22Rv1 (cell line): ENCODE measurements around the gene IPPK.
"Not testable (repeated sequence)": the region's sequence is repeated elsewhere in the genome, so short reads cannot be mapped to it uniquely, and the experiment has no call there.

Experiments
- H3K27ac ChIP-seq: fragments of 450-650 bp; 2 replicates; pipeline ENCODE4 v1.5.1; 2017
- ZFX ChIP-seq: fragments of 450-650 bp; IDR thresholded peaks from 2 replicates; pipeline ENCODE4 v1.6.1; 2017; ENCODE audit warnings: antibody characterized with exemption, borderline replicate concordance
- TF ChIP-seq, protein P1 (sequence below): fragments of 450-650 bp; IDR thresholded peaks from 2 replicates; pipeline ENCODE4 v1.5.1; 2017; ENCODE audit warnings: mild to moderate bottlenecking

The IPPK gene

GRCh38 chr9:92592946-92593861, 76.7 kb downstream of the IPPK start:
- H3K27ac ChIP-seq: no peak overlapping the region
- TF ChIP-seq ZFX: no peak
- TF ChIP-seq, protein P1, sequence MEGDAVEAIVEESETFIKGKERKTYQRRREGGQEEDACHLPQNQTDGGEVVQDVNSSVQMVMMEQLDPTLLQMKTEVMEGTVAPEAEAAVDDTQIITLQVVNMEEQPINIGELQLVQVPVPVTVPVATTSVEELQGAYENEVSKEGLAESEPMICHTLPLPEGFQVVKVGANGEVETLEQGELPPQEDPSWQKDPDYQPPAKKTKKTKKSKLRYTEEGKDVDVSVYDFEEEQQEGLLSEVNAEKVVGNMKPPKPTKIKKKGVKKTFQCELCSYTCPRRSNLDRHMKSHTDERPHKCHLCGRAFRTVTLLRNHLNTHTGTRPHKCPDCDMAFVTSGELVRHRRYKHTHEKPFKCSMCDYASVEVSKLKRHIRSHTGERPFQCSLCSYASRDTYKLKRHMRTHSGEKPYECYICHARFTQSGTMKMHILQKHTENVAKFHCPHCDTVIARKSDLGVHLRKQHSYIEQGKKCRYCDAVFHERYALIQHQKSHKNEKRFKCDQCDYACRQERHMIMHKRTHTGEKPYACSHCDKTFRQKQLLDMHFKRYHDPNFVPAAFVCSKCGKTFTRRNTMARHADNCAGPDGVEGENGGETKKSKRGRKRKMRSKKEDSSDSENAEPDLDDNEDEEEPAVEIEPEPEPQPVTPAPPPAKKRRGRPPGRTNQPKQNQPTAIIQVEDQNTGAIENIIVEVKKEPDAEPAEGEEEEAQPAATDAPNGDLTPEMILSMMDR: no peak

DNA sequence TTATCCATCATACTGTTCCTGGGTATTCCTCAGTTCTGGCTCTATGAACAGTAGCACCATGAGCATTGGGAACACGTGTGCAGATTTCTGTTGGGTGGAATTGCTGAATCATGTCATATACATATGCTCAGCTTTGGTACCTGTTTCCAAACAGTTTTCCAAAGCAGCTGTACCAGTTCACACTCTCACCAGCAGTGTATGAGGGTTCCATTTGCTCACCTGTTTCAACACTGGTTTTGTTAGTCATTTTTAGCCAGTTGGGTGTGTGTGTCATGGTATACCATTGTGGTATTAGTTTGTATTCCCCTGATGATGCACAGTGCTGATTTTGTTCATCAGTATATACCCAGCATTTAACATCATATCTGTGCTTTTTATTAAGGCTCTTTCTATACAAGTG, 77.4 kb downstream of the IPPK start:
- TF ChIP-seq, protein P1: no peak
- no peak for TF ChIP-seq ZFX
- H3K27ac ChIP-seq: no peak overlapping the region

DNA sequence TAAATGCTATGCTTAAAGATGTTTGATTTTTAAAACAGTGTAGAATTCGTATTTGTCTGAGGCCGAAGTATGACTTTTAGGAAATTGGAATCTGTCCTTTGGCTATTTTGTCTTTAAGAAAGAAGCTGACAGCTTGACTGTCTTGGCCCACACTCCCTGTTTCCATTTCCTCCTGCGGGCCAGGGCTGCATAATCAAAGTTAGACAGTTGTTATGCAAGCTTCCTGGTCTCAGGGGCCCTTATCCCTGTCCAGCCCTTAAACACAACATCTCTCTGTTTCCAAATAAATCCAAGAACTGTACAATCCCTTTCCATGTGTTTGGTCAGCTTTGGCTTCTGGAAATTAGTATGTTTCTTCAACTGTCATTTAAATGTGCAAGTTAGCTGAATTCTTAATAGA, 79.6 kb downstream of the IPPK start:
- no peak for TF ChIP-seq ZFX
- TF ChIP-seq, protein P1: no peak
- H3K27ac ChIP-seq: no peak overlapping the region

GRCh38 chr9:92589923-92590322, 80.0 kb downstream of the IPPK start:
- no peak for TF ChIP-seq ZFX
- TF ChIP-seq, protein P1: no peak
- H3K27ac ChIP-seq: no peak overlapping the region

DNA sequence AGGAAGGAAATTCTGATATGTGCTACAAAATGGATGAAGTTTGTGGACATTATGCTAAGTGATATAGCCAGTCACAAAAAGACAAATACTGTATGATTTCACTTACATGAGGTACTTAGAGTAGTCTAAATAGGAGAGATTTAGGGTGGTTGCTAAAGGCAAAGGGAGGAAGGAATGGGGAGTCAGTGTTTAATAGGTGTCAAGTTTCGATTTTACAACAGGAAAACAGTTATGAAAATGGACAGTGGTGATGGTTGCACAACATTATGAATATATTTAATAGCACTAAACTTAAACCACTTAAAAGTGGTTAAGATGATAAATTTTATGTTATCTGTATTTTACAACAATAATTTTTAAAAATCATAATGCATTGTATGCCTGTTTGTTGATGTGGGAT, 93.8 kb downstream of the IPPK start:
- H3K27ac ChIP-seq: no peak overlapping the region
- no peak for TF ChIP-seq ZFX
- TF ChIP-seq, protein P1: no peak

DNA sequence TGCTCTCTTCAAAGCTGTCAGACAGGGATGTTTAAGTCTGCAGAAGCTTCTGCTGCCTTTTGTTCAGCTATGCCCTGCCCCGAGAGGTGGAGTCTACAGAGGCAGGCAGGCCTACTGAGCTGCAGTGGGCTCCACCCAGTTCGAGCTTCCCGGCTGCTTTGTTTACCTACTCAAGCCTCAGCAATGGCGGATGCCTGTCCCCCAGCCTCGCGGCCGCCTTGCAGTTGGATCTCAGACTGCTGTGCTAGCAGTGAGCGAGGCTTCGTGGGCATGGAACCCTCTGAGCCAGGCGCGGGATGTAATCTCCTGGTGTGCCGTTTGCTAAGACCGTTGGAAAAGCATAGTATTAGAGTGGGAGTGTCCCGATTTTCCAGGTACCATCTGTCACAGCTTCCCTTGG, 96.3 kb downstream of the IPPK start:
- H3K27ac ChIP-seq: not testable (repeated sequence)

- H3K27ac ChIP-seq: not testable (repeated sequence)
Observed at GRCh38 chr9:92571871-92572270, 98.1 kb downstream of the IPPK start.

- no peak for TF ChIP-seq ZFX
- TF ChIP-seq, protein P1: no peak
- H3K27ac ChIP-seq: no peak overlapping the region
Observed at GRCh38 chr9:92564982-92565381, 104.9 kb downstream of the IPPK start.
